ENCODE measurements around the gene TDRD12. TPM values are rescaled to one million over a fixed set of nuclear protein-coding genes. Genes with fewer than 3 reads are reported as not detected.
"Not testable (repeated sequence)": the region's sequence is repeated elsewhere in the genome, so short reads cannot be mapped to it uniquely, and the experiment has no call there.

Gene TDRD12
- total and polyA plus RNA-seq, 12 donors: 0.06 to 0.47 (median 0.12) TPM; not detected in 6

DNA sequence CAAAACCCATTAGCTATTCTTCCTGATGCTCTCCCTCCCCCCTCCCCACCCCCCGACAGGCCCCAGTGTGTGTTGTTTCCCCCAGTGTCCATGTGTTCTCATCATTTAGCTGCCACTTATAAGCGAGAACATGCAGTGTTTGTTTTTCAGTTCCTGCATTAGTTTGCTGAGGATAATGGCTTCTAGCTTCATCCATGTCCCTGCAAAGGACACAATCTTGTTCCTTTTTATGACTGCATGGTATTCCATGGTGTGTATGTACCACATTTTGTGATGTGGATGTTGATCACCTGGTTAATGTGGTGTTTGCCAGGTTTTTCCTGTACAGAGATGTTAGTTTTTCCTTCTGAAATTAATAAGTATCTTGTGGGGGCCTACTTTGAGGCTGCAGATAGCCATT, 31.5 kb downstream of the TDRD12 start:
- Histone ChIP-seq H3K4me1 (no peaks in the 10 kb centered on the region), H3K4me3 (no peak overlapping the region), H3K27ac (no peak overlapping the region), H3K36me3 (no peaks in the 10 kb centered on the region), H3K9me3 (no peaks in the 10 kb centered on the region), H3K27me3 (peaks cover 0 to 51% (median 26%) of the 10 kb centered on the region in 7 donors)
- ATAC-seq (no peak), DNase-seq (no peak)
- intact Hi-C loops (cut with DNase I): no loop called here
- 74 to 86% methylated on average over 2 of the region's 2 CpGs for WGBS, 2 donors
- TF ChIP-seq, protein P1, sequence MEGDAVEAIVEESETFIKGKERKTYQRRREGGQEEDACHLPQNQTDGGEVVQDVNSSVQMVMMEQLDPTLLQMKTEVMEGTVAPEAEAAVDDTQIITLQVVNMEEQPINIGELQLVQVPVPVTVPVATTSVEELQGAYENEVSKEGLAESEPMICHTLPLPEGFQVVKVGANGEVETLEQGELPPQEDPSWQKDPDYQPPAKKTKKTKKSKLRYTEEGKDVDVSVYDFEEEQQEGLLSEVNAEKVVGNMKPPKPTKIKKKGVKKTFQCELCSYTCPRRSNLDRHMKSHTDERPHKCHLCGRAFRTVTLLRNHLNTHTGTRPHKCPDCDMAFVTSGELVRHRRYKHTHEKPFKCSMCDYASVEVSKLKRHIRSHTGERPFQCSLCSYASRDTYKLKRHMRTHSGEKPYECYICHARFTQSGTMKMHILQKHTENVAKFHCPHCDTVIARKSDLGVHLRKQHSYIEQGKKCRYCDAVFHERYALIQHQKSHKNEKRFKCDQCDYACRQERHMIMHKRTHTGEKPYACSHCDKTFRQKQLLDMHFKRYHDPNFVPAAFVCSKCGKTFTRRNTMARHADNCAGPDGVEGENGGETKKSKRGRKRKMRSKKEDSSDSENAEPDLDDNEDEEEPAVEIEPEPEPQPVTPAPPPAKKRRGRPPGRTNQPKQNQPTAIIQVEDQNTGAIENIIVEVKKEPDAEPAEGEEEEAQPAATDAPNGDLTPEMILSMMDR (IDR thresholded peaks at IDR 0.05): no peak

DNA sequence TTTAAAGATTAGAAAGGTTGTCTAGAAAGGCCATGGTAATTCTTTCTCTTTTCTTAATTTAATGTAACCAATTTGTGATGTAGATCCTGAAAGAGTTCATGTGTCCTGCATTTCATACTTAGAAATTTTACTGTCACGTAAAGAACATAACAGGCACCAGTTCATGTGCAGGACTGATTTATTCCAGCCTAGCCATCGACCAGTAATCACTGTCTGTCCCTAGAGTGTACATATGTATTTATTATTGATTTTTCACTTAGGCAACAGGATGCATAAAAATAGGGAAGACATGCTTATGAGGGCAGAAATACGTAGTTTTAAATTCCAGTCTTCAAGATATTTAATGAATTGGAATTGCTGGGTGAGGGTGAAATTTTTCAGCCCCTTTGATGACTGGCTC, 37.6 kb downstream of the TDRD12 start:
- TF ChIP-seq, protein P1 (IDR thresholded peaks at IDR 0.05): no peak
- H3K4me1 ChIP-seq: no peaks in the 10 kb centered on the region
- no peak overlapping the region for H3K4me3 ChIP-seq
- H3K9me3 ChIP-seq: peaks cover 0 to 9% (median 0%) of the 10 kb centered on the region in 11 donors
- peaks cover 0 to 13% (median 0%) of the 10 kb centered on the region in 7 donors for H3K27me3 ChIP-seq
- 75 to 78% methylated on average over 3 of the region's 3 CpGs for WGBS, 2 donors
- DNase-seq (no peak), ATAC-seq (no peak)
- H3K27ac ChIP-seq: no peak overlapping the region
- intact Hi-C loops (cut with DNase I): no loop called here
- H3K36me3 ChIP-seq: no peaks in the 10 kb centered on the region

DNA sequence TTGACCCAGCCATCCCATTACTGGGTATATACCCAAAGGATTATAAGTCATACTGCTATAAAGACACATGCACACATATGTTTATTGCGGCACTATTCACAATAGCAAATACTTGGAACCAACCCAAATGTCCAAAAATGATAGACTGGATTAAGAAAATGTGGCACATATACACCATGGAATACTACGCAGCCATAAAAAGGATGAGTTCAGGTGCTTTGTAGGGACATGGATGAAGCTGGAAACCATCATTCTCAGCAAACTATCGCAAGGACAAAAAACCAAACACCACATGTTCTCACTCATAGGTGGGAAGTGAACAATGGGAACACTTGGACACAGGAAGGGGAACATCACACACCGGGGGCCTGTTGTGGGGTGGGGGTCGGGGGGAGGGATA, 45.8 kb downstream of the TDRD12 start:
- H3K4me3 ChIP-seq; H3K27ac ChIP-seq; ATAC-seq; DNase-seq; intact Hi-C loops (cut with DNase I); H3K27me3 ChIP-seq; H3K9me3 ChIP-seq; H3K36me3 ChIP-seq; H3K4me1 ChIP-seq: not testable (repeated sequence)
- 86 to 88% methylated on average over 5 of the region's 5 CpGs for WGBS, 2 donors

DNA sequence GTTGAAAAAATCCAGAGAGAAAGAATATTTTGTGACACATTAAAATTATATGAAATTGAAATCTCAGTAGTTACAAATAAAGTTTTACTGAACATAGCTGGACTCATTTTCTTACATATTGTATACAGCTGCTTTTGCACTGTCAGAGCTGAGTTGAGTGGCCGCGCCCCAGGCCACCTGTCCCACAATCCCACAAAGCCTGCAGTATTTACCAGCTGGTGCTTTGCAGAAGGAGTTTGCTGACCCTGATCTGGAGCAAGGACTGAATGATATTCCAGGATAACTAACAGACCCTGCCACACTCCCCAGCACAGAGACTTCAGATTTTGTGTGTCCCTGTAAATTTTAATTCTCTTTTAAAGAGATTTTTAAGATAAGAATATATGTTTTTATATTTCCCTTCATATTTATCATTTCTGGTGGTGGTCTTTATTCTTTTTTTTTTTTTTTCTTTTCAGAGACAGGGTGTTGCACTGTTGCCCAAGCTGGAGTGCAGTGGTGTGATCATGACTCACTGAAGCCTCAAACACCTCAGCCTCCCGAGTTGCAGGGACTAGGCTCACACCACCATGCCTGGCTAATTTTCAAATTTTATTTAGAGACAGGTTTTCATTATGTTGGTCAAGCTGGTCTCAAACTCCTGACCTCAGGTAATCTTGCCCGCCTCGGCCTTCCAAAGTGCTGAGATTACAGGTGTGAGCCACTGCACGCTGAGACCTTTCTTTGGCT, 48.5 kb downstream of the TDRD12 start:
- Histone ChIP-seq H3K36me3 (no peaks in the 10 kb centered on the region), H3K27ac (no peak overlapping the region), H3K4me3 (no peak overlapping the region), H3K27me3 (peaks cover 0 to 3% (median 0%) of the 10 kb centered on the region in 7 donors), H3K9me3 (peaks cover 0 to 8% (median 0%) of the 10 kb centered on the region in 11 donors), H3K4me1 (no peaks in the 10 kb centered on the region)
- DNase-seq: no peak
- TF ChIP-seq, protein P1 (IDR thresholded peaks at IDR 0.05): no peak
- WGBS, 2 donors: 83 to 91% methylated on average over 6 of the region's 6 CpGs
- intact Hi-C loops (cut with DNase I): no loop called here
- ATAC-seq: no peak

DNA sequence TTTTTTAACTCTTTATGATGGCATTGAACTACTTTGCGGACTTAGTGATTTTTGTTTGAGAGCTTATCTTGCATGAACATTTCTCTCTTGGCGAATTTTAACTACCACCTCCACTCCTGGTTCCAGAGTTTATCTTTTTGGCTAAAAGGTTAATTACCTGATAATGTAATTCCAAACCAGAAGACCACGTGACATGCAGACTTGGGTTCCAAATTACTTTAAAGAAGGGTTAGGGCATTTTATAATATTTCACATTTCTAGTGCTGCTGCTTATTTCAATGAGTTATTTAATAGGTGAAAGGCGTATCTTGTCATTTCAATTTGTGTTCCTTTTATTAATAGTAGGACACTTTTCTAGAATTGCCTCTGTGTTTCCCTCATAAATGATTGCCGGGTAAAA, 52.0 kb downstream of the TDRD12 start:
- Histone ChIP-seq H3K4me1 (no peaks in the 10 kb centered on the region), H3K4me3 (no peak overlapping the region), H3K27me3 (peaks cover 0 to 3% (median 0%) of the 10 kb centered on the region in 7 donors), H3K36me3 (no peaks in the 10 kb centered on the region), H3K27ac (no peak overlapping the region), H3K9me3 (peaks cover 0 to 8% (median 0%) of the 10 kb centered on the region in 11 donors)
- no peak for DNase-seq
- ATAC-seq: no peak
- 72 to 85% methylated on average over 5 of the region's 5 CpGs for WGBS, 2 donors
- TF ChIP-seq, protein P1 (IDR thresholded peaks at IDR 0.05): no peak
- intact Hi-C loops (cut with DNase I): no loop called here

Measured in heart right ventricle (tissue), 16 donors.